ENCODE measurements around the gene CHIT1.

CHIT1 gene

DNA sequence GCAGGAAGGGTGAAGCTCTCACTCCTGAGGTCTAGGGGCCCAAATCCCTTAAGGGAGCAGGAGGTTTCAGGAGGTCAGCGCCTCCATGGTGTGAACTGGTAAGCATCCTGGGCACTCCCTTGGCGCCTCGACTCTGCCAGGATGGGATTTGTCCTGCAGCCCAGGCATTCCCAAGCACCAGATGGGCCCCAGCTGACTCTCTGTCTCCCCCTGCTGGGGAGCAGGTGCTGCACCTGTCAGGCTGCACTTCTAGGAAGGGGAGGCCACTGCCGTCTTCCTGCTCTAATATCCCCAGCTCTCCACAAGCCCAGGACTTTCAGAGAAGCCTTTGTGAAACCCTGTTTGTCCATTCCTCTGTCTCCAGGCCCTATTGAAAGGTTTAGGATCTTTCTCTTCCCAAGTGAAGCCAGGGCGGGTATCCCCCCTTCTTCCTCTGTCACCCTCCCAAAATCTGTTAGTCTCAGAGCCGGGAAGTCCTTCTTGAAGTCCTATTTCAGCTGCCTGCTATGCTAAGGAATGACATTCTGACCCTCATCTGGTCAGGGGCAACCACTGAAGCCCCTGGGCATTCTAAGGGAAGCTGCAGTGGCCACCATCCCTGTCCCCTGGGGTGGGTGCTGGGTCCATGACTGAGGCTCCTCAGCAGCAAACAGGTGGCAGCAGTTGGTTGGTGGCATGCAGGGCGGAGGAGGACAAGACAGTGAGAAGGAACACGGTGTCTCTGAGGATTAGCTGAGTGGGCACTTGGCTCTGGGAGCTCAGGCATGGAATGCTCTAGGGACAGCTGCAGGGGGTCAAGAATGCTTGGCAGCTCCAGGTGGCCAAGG lies 57.1 kb downstream of the CHIT1 start:
- DNase-seq: peak; percentile 49

DNA sequence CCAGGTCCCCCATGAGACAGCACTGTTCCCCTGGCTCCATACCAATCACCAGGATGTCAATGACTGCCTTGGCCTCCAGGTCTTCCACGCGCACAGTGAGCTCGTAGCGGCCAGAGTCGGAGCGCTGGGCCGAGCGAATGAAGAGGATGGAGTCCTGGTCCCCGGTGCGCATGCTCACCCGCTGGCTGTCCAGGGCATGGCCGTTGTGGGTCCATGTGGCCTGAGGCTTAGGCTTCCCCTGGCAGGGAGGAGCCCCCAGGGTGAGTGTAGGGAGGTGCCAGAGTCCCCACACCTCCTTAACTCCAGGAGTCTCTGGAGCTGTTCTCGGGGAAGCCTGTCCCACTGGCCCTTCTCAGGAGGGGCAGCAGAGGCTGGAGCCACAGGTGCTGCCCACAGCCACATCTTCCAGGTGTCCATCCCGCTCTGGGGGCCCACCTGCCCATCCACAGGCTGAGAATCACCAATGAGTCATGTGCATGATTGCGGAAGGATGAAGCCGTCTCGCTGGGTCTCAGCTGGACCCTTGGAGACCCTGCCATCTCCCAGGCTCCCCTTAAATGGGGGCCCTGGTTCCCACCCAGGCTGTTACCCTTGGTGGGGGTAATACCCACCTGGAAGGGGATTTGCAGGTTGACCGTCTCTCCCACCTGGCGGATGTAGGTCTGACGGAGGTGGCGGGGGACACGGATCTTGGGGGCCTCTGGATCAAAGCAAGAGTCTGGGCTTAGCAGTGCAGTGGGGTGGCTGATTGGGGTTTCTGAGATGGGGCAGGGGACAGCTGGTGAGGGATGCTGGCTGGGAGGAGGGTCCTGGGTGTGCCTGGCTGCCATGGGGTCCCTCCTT lies 57.9 kb downstream of the CHIT1 start:
- no peak for DNase-seq

DNA sequence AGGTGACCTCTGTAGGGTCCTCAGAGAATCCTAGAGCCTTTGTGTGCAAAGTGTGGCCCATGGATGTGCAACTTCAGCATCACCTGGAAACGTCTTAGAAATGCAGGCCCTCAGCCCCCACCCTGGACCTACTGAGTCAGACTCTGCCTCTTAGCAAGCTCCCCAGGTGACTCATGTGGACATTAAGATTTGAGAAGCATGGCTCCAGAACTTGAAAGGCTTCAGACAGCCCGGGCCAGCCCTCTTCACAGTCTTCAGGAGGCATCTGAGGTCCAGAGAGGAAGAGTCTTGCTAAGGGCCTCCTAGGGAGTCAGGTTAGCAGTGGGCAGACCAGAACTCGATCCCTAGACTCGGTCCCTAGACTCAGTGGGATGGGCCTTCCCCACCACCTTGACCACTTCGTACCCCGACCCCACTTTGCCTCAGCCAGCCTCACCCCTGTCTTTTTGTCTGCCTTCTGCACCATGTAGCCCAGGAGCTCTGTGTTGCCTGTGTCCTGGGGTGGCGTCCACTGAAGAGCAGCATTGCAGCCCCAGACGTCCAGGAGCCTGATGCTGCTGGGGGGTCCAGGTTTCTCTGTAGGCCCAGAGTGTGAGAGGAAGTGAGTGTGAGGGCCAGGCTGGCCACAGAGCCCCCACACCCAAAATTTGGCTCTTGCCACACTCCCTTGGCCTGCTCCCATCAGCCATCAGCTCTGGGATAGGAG lies 58.7 kb downstream of the CHIT1 start:
- DNase-seq: no peak

DNA sequence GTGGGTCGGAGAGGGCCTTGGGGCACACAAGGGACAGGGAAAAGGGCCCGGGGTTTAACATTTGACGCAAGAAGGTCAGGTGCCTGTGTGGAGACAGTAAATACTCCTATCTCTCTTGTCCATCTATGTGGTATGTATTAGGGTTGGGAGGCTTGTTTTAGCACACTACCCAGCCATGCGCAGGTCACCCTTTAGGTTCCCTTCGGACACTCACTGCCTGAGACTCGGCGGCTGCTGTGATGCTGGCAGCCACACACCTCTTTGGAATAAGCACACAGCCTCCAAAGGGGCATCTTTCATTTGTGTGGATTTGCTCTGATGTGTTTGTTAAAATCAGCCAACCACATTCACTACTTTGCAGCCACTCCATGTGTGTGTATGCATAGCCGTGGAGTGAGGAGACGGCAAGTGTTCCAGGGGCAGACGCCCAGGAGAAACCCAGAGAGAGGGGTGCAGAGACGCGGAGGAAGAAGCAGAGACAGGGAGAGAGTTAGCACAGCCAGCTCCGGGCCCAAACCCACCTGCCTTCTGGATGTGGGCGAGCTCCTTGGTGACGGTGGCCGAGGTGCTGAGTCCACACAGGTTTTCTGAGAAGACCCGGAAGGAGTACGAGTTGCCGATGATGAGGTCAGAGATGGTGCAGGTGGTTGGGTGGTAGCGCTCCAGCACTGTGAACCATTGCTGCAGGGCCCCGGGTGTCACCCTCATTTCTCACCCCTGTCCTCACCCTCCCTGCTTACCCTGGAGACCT lies 59.5 kb downstream of the CHIT1 start:
- DNase-seq: no peak

DNA sequence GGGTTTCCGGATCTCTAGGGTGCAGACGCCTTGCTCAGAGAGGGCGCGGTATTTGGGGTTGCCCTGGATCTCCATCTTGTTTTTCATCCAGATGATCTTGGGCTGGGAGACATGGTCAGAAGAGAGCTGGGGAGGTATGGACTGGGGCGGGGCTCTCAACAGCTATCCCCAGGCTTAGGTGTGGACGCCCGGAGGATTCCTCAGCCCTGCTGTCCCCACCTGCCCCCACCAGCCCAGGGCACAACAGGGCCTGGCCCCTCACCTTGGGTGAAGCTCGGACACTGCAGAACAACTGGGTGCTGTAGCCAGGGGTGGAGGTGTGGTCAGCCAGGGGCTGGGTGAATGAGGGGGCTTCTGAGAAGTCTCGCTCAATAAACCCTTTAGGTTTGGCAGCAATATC lies 60.5 kb downstream of the CHIT1 start:
- DNase-seq: no peak

DNA sequence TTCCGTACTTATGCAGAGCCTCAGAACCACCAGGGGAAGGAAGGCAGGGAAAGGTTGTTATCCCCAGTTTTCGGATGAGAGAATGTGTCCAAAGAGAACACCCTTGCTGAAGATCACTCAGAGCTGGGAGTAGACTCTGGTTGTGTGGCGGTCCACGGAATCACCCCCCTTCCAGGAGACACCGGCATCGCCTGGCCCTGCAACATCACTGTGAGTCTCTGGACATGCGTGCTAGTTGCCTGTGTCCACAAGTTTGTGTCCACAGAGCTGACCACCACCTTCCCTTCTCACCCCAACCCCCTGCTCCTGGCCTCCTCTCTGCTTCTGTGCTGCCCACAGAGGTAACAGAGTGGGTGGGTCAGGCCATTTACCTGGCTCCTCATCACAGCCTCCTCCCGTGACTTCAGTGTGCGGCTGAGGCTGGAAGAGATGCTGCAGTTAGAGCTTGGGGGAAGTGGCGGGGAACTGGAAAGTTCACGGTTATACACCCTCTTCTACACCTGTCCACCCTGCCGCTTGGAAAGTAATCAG lies 61.2 kb downstream of the CHIT1 start:
- DNase-seq: no peak

DNA sequence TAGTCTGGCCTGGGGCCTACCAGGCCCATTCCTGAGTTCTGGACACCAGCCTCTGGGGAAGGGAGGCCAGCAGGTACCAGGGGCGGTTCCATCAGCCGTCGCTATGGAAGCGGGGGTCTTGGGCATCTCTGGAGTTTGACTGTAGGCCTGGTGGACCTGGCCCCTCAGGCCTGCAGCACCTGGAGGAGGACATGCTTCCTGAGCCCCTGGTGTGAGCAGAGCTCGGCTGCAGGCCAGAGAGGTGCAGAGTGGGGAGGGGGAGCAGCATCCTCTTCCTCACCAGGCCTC lies 61.6 kb downstream of the CHIT1 start:
- no peak for DNase-seq

DNA sequence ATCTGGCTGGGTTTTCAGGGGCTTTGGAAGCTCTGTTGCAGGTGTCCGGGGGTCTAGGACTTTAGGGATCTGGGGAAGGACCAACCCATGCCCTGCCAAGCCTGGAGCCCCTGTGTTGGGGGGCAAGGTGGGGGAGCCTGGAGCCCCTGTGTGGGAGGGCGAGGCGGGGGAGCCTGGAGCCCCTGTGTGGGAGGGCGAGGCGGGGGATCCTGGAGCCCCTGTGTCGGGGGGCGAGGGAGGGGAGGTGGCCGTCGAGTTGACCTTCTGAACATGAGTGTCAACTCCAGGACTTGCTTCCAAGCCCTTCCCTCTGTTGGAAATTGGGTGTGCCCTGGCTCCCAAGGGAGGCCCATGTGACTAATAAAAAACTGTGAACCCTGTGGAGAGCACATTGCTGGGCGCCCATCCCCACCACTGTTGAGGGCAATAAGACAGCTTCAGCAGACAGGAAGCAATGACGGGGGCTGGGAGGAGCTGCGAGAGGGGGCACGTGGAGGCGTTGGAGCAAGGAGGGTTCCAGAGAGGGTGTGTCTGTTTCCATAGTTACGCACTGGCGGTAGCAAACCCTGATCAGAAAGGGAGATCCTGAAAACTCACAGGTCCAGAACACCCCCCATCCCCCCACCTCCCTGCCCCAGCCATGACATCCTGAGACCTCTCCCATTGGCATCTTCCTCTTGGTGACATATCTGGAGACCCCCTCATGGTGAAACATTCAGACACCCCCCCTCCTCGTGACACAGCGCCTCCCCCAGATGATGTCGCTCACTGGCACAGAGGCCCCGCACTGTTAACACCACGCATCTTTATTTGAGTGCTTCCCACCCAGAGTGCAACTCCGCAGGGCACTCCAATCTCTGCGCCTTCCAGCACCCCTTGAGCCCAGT lies 62.2 kb downstream of the CHIT1 start:
- DNase-seq: no peak

DNA sequence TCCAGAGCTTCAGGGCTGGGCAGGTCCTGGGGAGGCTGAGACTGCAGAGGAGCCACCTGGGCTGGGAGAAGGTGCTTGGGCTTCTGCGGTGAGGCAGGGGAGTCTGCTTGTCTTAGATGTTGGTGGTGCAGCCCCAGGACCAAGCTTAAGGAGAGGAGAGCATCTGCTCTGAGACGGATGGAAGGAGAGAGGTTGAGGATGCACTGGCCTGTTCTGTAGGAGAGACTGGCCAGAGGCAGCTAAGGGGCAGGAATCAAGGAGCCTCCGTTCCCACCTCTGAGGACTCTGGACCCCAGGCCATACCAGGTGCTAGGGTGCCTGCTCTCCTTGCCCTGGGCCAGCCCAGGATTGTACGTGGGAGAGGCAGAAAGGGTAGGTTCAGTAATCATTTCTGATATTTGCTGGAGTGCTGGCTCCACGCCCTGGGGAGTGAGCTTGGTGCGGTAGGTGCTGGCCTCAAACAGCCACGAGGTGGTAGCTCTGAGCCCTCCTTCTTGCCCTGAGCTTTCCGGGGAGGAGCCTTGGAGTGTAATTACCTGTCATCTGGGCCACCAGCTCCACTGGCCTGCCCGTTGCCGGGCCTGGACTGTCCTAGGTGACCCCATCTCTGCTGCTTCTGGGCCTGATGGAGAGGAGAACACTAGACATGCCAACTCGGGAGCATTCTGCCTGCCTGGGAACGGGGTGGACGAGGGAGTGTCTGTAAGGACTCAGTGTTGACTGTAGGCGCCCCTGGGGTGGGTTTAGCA lies 63.1 kb downstream of the CHIT1 start:
- DNase-seq: no peak

Measured in stimulated activated CD4-positive, alpha-beta T cell treated with anti-CD3 and anti-CD28 coated beads, Interleukin-1b, Interleukin-23, amount 100 ng/mL, for 48 hours (primary cell).